GM19043 (cell line): Measurements from ENCODE around the gene ITGA1.

Experiments
- ATAC-seq: cut with Tn5 transposase; IDR thresholded peaks from one replicate; pipeline ENCODE4 v1.9.1; 2021; ENCODE audit warnings: low read depth; ENCODE audit not compliant: unreplicated experiment

The ITGA1 gene

DNA sequence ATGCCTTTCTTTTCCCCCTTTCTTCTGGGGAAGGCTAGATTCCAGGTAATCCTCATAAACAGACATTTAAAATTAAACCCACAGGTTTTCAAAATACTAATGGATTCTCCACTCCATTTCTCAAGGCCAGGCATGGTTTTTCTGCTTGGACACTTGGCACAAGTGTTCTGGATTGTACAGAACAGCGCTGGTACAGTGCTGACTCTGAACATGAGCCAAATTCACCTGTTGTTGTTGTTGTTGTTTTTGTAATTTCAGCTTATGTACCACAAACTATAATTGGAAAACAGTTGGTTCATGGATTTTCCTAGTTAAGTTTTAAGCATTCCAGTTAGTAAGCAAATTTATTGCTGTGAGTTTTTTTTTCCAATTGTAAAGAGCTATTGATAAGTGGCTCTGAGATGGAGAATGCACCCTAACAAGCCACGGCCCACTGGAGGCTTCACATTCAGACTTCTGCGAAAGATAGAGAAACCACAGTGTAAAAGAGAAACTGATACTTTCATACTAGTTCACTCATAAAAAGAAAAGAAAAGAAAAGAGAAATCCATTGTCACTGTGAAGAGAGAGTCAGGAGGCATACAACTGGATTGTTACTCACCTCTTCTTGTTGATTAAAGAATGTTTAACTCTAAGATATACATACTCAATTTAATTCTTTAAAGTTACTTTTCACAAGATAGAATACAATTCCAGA, 16.2 kb upstream of the ITGA1 start:
- peak; percentile 93 for ATAC-seq

DNA sequence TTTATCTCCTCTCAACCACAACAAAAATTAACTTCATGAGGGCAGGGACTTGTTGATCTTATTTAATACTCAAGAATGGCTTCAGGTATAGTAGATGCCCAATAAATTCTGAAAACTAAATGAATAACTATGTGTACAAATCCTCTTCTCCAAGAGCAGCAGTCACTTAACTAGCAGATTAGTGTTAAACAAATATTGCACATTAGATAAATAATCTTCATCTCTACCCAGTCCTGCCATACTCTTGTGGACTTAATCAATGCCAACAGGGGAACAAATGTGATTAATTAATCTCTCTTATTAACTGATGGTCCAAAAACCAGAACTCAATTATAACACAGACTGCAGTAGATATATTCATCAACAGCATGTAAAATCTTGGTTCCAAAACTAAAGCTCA, 15.0 kb upstream of the ITGA1 start:
- ATAC-seq, result no peak

DNA sequence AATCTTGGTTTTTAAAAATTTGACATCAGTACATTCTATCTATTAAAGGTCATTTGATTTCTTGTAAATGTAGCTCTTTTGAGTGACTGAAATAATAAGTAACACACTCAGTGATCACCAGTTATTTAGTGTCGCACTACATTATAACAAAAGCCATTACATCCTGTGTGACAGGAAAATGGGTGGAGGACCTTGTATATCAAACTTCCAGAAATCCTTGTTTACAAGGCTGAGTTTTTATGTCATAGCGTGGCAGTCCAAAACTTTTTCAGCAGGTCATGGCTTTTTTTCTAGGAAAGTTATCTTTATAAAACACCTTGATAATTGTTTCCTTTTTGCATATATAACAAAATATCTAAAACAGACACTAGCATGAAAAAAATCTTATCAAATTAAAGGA, 14.4 kb upstream of the ITGA1 start:
- no peak for ATAC-seq

DNA sequence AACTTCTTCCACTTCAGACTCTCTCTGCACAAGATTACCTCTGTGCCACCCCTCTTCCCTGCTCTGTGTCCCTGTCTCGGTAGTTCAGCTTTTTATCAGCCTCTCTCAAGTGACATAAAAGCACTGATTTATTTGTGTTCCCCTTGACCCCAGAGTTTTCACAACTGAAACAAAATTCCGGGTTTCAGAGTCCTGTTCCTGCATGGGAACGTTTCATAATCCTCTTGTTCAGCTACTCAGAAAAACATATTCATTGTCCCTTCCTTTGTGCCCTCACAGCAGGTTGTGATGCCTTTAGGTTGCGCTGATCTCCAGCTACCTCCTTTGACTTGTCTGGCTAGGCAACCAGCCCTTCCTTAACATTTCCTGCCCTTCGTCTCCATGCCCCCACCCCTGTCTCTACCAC, 13.7 kb upstream of the ITGA1 start:
- ATAC-seq, result no peak

DNA sequence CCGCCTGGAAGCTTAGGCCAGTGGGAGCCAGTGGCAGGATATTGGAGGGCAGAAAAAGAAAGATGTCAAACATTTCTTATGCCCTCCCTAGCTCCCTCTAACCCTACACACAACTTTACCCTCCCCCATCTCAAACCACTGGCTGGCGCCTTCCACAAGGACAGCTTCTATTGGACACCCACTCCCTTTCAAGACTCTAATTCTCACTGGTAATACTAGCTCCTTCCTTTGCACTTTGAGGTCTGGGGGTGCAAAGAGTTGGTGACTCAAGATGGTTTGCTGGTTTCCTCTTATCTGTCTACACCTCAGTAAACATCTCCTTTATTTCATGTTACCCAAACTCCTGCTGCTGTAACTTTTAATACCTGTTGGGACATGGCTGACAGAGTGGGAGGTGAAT, 11.6 kb upstream of the ITGA1 start:
- no peak for ATAC-seq

DNA sequence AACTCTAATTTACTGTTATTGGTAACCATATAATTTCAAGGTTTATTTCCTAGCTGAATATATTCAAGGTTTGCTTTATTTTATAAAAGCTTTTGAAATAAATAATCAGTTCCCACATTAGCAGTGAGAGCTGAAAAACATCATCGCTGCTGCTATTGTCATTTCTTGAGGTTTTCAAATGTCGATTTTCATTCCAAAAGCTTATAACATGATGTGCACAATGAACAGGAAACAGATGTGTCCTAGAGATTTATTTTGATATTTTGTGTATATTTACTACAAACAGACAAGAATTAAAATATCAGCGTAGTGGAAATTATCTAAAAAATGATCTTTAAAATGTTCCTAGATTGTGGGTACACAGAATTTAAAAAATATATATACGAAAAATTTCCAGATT, 10.5 kb upstream of the ITGA1 start:
- no peak for ATAC-seq

DNA sequence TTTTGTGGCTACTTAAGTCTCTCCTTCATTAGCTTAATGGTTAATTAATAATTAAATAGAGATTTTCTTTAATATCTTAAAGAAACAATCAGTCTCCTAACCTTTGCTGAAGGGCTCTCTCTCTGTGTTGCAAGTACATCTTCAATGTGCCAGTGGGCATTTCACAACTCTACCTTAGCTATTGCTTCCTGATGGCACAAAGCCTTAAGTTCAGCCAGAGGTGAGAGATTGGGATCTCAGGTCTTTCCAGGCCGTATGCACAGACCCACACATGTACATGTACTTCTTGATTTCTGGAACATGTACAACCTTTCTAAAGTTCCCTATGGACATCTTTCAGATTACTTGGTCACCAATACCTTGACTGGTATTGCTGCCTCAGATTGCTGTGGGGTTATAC, 8.9 kb upstream of the ITGA1 start:
- ATAC-seq, result no peak

DNA sequence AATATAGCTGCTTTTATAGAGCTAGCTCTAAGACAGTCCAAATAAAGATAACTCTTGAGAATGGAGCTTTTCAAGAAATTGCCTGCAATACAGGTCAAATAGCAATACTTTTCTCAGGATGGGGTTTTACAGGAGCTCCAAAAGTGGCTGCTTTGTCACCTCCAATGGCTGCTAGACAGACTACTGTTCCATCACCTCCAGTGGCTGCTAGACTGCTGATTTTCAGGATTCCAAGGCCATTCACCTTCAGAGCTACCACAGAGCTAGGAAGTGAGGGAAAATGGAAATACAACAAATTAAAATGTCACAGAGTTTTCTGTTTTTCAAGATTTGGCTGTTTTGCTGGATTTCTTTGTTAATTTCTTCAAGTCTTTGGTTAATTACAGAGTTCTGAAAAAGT, 8.5 kb upstream of the ITGA1 start:
- ATAC-seq, result no peak

DNA sequence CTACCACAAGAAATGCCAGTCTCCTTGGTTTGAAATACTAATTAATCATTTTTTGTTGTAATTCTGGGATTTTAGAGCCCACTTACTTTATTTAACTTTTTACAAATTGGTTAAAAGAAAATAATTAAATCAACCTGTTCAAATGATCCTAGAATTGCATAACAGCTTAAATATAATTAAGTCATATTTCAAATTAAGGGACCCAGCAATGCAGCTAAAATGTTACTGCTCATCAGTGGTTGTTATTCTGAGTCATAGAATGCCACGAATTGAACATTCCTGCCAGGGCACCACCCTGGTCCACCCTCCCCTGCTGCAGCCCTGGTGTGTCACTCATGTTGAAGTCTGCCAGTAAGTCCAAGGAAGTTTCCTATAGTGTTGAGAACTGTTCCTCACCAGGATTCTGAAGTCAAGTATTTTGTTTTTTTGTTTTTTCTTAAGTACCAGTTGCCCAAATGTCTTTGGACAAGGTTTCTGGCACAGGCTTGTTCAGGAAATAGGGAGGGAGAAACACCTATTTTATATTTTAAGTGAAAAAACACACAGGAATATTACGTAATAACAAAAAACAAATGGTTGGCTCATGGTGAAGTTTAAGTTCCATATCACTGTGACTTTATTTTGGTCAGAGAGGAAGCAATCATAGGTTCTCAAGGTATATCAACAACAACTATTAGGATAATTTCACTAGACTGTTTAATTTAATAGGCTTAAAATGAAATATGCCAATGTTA, 4.3 kb upstream of the ITGA1 start:
- no peak for ATAC-seq

DNA sequence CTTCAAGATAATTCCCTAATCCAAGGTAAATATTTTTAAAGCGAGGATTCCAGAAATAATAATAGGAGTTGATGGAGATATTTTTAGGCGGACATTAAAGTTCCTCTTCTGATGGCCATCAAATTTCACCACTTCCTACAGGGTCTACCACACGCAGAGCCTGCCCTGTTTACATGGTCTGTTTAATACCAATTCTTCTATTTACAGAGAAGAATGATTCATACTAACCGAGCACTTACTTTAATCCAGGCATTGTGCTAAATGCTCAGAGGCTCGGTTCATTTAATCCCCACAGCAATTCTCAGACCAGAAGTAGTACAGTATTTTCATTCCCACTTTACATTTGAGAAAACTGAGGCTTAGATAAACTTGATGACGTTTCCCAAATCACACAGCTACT, 3.0 kb upstream of the ITGA1 start:
- ATAC-seq, result no peak

DNA sequence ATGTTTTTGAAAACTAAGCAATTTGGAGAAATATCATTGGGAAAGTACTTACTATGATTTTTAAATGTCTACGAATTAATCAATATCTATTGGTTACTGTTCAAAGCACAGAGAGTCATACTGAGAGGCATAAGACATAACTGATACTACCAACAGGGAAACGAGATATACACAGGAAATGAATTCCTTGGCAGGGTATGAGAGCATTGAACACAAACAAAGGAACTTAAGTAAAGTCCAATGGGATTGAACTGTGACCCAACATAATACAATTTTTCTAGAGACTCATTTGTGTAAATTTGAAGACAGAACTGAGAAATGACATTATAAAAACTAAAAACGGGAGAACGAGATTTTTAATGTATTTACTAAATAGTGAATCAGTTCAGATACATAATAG, 1.3 kb upstream of the ITGA1 start:
- no peak for ATAC-seq

DNA sequence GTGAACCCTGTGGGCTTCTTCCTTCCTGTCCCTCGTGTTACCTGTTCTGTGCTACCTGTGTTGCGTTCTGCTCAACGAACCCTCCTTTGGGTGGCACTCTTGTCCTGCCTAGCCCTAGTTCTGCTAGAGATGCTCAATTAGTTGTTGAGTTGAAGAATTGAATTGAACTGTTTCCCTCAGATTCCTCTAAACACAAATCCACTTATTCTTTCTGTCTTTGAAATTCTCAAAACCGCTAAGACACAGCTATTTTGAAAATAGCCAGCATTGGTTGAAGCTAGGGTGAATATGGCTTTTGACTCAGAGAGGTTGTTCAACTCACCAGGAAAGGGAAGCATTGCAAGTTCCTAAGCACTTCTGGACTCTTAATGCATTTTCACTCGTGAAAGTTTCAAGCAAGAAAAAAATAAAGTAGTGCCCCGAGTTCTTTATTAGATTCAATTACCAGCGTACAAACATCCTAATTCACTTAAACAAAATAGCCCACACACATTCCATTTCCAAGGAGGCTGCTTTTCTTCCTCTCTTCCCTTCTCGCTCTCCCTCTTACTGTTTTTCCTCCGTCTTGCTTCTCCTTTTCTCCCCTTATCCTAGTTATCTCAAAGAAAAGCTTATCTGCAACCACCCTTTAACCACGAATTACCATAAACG, 642 bp upstream of the ITGA1 start:
- no peak for ATAC-seq

DNA sequence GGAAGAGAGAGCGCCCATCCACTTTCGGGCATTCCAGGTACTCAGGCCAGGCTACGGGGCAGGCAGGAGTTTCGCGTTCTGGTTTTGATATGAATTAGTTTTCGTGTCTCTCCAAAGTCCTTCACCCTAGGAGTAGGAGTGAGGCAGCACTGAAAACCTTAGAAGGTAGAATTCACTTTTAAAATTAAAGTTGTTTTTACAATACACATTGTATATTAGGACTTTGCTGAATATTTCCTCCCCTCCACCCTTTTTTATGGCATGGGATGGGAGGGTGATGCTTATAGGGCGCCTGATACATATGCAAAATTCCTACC, 747 bp downstream of the ITGA1 start:
- no peak for ATAC-seq

DNA sequence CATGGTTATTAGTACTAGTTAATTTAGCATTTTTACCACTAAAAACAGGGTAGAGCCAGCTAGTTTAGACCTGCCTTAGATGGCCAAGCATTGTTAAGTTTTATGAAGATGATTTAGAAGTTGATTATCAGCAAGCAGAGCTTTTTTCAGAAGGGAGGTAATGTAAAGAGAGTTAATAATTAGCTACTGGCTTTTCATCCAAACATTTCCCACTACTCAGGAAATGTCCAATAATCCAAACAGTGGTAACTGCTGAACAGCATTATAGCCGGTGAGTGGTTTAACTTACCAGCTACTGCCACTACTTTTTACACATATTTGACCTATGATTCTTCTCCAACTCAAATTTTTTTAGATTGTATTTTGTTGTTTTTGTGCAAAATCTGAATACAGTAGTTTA, 1.7 kb downstream of the ITGA1 start:
- ATAC-seq, result no peak

DNA sequence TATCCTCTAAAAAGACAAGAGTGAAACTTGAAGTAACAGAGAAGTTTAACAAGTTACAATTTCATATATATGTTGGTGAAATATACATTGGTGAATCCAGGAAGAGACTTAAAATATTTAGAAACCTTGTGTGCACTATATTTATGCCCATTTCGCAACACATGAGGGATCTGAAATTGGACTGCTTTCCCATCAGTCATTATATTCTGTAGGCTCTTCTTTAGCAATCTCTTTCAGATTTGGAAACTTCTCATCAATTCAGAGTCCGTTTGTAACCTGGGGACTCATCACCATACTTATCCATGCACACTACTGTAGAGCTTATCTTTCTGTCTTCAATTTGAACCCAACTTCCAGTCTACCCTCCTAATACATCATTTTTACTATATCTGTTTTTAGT, 2.1 kb downstream of the ITGA1 start:
- ATAC-seq, result no peak

DNA sequence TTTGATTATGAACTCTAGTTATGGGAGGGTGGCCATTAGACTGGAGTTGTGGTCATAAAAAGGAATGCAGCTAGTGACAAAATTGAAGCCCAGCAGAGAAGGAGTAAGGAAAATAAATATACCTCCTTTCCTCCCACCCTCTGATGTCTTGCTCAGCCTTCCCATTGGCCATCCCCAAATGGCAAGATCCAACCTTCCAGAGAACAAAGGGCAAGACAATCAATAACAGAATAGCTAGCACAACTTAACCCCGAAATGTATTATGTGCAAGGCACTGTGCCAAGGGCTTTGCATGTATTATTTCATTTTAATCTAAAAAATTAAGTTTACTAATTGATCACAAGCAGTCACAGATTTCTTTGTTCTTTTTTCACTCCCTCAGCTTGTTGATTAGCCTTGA, 3.6 kb downstream of the ITGA1 start:
- no peak for ATAC-seq

DNA sequence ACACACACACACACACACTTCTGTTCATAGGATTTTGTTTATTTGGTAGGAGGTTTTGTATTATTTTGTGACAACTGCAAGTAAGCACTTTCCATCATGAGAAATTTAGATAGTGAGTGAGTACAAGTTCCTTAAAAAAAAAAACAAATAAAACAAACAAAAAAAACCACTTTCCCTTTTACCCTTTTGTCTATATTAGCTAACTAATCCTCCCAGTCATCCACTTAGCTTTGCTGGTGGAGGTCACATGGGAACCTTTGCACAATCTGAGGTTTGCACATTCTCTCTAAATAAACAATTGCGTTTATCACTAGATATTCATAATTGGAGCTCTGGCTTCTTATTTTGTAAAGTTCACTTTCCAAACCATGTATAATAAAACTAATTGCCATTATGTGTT, 6.8 kb downstream of the ITGA1 start:
- ATAC-seq, result no peak

DNA sequence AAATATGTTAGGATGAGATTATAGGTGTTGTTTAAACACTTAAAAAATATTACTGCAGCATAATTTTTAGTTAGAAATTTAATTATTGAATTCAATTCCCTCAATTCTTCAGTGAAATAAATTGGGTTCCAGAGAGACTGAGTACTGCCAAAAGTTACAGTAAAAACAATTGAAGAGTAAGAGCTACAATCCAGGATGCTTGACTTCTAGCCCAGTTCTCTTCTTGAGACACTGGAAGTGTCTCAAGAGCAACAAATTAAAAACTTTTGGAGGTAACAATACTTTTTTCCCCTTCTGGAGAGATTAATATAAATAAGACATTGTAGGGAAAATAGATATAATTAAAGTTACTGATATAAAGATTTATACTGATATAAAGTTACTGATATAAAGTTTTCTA, 8.3 kb downstream of the ITGA1 start:
- no peak for ATAC-seq

DNA sequence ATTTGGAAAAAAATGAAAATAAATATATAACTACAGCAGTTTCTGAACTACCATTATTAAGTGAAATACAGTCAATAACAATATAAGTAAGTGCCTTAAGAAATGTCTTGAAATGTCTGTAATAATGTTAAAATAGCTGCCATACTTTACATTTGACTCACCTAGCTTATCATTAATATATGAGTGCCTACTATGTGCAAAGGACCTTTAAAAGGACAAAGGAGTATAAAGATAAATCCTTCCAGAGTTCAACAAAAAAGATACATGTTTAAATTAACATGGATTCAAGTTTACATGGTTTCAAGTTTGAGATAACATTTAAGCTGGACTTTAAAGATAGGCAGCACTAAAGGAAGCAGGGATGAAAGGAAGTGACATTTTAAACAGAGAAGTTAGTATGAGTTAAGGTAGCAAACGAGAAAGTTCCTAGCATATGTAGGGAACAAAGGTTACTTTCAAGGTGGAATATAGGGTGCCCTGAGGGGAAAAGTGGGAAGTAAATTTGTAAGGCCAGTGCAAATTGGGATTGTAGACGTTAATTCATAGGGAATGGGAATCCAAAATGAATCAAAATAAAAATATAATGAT, 8.9 kb downstream of the ITGA1 start:
- no peak for ATAC-seq

DNA sequence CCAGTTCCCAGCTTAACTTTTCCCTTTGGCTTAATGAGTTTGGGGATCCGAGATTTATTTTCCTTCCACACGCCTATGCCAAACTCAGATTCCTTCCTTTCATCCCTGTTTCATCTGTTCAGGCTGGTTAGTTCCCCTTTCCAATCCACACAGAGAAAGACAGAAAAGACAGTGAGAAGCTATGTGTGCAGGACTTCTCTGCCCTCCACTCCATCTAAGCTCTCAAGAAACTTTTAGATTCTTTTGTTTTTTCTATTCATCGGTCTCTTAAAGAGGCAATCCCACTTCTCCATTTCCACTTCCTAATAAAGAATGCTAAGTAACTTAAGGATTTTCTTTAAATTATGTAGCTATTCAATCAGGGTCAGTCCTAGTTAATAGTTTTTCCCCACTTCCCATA, 11.2 kb downstream of the ITGA1 start:
- ATAC-seq, result no peak

DNA sequence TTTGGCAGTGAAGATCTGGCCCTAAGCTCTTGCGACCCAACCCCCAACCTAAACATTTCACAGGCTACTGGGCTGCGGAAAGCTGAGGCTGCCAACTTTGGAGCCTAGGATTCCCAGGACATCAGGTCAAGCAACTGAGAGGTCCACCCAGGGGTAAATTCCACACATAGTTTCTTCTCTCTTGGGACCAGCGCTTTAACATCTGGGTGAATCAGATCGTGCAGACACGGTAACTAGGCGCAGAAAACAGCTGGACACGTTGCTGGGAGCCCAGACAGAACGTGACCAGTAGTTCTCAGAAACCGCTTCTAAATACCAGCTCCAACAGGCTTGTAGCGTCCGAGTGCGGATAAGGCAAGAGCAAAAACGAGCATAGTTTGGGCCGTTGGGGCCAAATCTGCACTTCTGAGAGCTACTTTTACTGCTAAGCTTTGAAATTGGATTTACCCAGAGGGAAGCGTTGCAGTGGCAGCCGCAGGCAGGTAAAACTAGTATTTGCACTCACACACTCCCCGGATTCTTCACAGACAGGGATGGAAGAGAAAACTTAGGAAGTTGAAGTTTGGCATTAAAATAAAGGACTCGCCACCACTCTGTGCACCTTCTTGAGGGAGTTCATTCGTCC, 11.8 kb downstream of the ITGA1 start:
- peak; percentile 27 for ATAC-seq
